Measurements from ENCODE around the gene SYNE1. TPM values are rescaled to one million over a fixed set of nuclear protein-coding genes. Genes with fewer than 3 reads are reported as not detected.

The SYNE1 gene
- polyA plus RNA-seq, 2 of the 4 experiments (the other 2 are of a cell fraction): 10.5 to 28.5 TPM

DNA sequence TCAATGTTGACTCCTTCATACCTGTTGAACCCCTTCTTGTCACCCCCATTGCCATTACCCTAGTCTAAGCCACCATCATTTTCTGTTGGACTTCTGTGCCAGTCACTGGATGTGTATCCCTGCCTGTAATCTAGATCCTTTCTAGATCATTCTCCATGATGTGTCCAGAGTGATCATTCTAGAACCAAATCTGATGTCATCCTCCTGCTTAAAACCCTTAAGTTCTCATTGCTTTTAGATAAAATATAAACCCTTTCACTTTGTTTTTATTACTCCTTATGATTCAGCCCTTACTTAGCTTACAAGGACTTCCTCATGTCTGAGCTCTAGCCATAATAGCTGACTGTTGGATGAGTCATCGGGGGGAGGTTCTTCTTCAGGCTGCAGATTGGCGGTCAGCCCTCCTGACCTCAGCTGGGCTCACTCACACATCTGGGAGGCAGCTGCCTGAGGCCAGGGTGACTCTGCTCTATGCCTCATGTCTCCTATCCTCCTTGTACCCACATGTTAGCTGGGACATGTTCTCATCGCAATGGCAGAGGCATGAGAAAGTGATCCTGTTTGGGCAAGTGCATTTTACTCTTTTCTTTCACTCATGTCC is 542.1 kb downstream of the SYNE1 start:
- Histone ChIP-seq H3K4me3 (no peak overlapping the region), H3K9me3 (peaks cover 7% of the 10 kb centered on the region; the same call in 2 of the 3 replicates), H3K4me1 (peaks cover 38% of the 10 kb centered on the region; the same call in 2 of the 3 replicates), H3K27ac (peak overlapping the region; percentile 57 to 85), H3K4me2 (peak overlapping the region; percentile 49)
- ChIA-PET POLR2A (interaction anchor here (0.9 kb wide), 1 partner anchor 41 kb away, joined by 4 read pairs; no protein-coding TSS in a partner anchor), CTCF (interaction anchor here (0.8 to 1.4 kb wide), 2 partner anchors 30 to 328 kb away, joined by 3 read pairs; no protein-coding TSS in a partner anchor)
- FAIRE-seq (no peak), DNase-seq (ENCODE audit: low read depth in 1 of 2, low spot score in 1 of 2) (peak; percentile 59 to 89), ATAC-seq (peak; percentile 95 to 96)
- whole genome bisulfite sequencing (ENCODE audit: missing lambda C conversion rate): 20% methylated on average over 3 of the region's 3 CpGs
- TF ChIP-seq MYC (IDR thresholded peaks at IDR 0.05; ENCODE audit: borderline replicate concordance, low read length) (no peak), FOSB (CRISPR knock-in tag; IDR thresholded peaks at IDR 0.05) (no peak), PHF8 (IDR thresholded peaks at IDR 0.05; ENCODE audit: borderline replicate concordance, low read depth) (no peak), KDM1A (IDR thresholded peaks at IDR 0.05; ENCODE audit: low read depth) (no peak), RCOR1 (IDR thresholded peaks at IDR 0.05; ENCODE audit: low read depth, low read length) (no peak), HDAC2 (IDR thresholded peaks at IDR 0.05) (no peak), CHD2 (IDR thresholded peaks at IDR 0.05; ENCODE audit: low read length, partially characterized antibody) (no peak), EHMT2 (IDR thresholded peaks at IDR 0.05; ENCODE audit: low read depth) (no peak), FOXS1 (CRISPR knock-in tag; IDR thresholded peaks at IDR 0.05) (no peak), ZC3H11A (IDR thresholded peaks at IDR 0.05) (no peak), ZSCAN20 (CRISPR knock-in tag; IDR thresholded peaks at IDR 0.05) (no peak), RARB (CRISPR knock-in tag; IDR thresholded peaks at IDR 0.05) (no peak), TFCP2L1 (CRISPR knock-in tag; IDR thresholded peaks at IDR 0.05) (no peak), ZNF302 (CRISPR knock-in tag; IDR thresholded peaks at IDR 0.05) (no peak), FOSL2 (IDR thresholded peaks at IDR 0.05) (peak; percentile 82), FOSL2 (CRISPR knock-in tag; IDR thresholded peaks at IDR 0.05) (peak; percentile 98), MAFK (IDR thresholded peaks at IDR 0.05; ENCODE audit: partially characterized antibody) (peak; percentile 17), NFE2L2 (conservative IDR thresholded peaks at IDR 0.05; ENCODE audit: low read length) (no peak), HOXB13 (CRISPR knock-in tag; IDR thresholded peaks at IDR 0.05; ENCODE audit: low read depth) (no peak), CHD4 (IDR thresholded peaks at IDR 0.05; ENCODE audit: borderline replicate concordance) (no peak), CBX8 (IDR thresholded peaks at IDR 0.05) (no peak), RAD21 (conservative IDR thresholded peaks at IDR 0.05 in 1 of 2, IDR thresholded peaks at IDR 0.05 in 1 of 2) (no peak), GATA3 (IDR thresholded peaks at IDR 0.05; ENCODE audit: borderline replicate concordance) (peak; percentile 52; the same call in 1 of the 2 replicates), JUNB (IDR thresholded peaks at IDR 0.05) (peak; percentile 77), POLR2AphosphoS2 (conservative IDR thresholded peaks at IDR 0.05; ENCODE audit: low read length) (no peak), CBX2 (IDR thresholded peaks at IDR 0.05; ENCODE audit: borderline replicate concordance, low read depth) (no peak), HEYL (CRISPR knock-in tag; IDR thresholded peaks at IDR 0.05) (no peak)
- TF ChIP-seq, protein P1, sequence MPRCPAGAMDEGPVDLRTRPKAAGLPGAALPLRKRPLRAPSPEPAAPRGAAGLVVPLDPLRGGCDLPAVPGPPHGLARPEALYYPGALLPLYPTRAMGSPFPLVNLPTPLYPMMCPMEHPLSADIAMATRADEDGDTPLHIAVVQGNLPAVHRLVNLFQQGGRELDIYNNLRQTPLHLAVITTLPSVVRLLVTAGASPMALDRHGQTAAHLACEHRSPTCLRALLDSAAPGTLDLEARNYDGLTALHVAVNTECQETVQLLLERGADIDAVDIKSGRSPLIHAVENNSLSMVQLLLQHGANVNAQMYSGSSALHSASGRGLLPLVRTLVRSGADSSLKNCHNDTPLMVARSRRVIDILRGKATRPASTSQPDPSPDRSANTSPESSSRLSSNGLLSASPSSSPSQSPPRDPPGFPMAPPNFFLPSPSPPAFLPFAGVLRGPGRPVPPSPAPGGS (IDR thresholded peaks at IDR 0.05): no peak
- TF ChIP-seq, protein P2, sequence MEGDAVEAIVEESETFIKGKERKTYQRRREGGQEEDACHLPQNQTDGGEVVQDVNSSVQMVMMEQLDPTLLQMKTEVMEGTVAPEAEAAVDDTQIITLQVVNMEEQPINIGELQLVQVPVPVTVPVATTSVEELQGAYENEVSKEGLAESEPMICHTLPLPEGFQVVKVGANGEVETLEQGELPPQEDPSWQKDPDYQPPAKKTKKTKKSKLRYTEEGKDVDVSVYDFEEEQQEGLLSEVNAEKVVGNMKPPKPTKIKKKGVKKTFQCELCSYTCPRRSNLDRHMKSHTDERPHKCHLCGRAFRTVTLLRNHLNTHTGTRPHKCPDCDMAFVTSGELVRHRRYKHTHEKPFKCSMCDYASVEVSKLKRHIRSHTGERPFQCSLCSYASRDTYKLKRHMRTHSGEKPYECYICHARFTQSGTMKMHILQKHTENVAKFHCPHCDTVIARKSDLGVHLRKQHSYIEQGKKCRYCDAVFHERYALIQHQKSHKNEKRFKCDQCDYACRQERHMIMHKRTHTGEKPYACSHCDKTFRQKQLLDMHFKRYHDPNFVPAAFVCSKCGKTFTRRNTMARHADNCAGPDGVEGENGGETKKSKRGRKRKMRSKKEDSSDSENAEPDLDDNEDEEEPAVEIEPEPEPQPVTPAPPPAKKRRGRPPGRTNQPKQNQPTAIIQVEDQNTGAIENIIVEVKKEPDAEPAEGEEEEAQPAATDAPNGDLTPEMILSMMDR (IDR thresholded peaks at IDR 0.05): no peak
- TF ChIP-seq, protein P3, sequence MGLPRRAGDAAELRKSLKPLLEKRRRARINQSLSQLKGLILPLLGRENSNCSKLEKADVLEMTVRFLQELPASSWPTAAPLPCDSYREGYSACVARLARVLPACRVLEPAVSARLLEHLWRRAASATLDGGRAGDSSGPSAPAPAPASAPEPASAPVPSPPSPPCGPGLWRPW (IDR thresholded peaks at IDR 0.05): no peak
- TF ChIP-seq, protein P4, sequence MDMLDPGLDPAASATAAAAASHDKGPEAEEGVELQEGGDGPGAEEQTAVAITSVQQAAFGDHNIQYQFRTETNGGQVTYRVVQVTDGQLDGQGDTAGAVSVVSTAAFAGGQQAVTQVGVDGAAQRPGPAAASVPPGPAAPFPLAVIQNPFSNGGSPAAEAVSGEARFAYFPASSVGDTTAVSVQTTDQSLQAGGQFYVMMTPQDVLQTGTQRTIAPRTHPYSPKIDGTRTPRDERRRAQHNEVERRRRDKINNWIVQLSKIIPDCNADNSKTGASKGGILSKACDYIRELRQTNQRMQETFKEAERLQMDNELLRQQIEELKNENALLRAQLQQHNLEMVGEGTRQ (IDR thresholded peaks at IDR 0.05): no peak
- TF ChIP-seq, protein P5, sequence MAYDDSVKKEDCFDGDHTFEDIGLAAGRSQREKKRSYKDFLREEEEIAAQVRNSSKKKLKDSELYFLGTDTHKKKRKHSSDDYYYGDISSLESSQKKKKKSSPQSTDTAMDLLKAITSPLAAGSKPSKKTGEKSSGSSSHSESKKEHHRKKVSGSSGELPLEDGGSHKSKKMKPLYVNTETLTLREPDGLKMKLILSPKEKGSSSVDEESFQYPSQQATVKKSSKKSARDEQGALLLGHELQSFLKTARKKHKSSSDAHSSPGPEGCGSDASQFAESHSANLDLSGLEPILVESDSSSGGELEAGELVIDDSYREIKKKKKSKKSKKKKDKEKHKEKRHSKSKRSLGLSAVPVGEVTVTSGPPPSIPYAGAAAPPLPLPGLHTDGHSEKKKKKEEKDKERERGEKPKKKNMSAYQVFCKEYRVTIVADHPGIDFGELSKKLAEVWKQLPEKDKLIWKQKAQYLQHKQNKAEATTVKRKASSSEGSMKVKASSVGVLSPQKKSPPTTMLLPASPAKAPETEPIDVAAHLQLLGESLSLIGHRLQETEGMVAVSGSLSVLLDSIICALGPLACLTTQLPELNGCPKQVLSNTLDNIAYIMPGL (CRISPR knock-in tag; IDR thresholded peaks at IDR 0.05; ENCODE audit: borderline replicate concordance): no peak
- TF ChIP-seq, protein P6, sequence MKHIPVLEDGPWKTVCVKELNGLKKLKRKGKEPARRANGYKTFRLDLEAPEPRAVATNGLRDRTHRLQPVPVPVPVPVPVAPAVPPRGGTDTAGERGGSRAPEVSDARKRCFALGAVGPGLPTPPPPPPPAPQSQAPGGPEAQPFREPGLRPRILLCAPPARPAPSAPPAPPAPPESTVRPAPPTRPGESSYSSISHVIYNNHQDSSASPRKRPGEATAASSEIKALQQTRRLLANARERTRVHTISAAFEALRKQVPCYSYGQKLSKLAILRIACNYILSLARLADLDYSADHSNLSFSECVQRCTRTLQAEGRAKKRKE (CRISPR knock-in tag; IDR thresholded peaks at IDR 0.05; ENCODE audit: low read depth): no peak
- TF ChIP-seq, protein P7, sequence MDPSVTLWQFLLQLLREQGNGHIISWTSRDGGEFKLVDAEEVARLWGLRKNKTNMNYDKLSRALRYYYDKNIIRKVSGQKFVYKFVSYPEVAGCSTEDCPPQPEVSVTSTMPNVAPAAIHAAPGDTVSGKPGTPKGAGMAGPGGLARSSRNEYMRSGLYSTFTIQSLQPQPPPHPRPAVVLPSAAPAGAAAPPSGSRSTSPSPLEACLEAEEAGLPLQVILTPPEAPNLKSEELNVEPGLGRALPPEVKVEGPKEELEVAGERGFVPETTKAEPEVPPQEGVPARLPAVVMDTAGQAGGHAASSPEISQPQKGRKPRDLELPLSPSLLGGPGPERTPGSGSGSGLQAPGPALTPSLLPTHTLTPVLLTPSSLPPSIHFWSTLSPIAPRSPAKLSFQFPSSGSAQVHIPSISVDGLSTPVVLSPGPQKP (IDR thresholded peaks at IDR 0.05; ENCODE audit: low read depth, low read length): no peak

Measured in A549 (cell line).